ENCODE data around the gene BTBD9. TPM values are rescaled to one million over a fixed set of nuclear protein-coding genes. Genes with fewer than 3 reads are reported as not detected.

The BTBD9 gene
- total and polyA plus RNA-seq, 4 donors: 8.7 to 73.9 (median 28.3) TPM

DNA sequence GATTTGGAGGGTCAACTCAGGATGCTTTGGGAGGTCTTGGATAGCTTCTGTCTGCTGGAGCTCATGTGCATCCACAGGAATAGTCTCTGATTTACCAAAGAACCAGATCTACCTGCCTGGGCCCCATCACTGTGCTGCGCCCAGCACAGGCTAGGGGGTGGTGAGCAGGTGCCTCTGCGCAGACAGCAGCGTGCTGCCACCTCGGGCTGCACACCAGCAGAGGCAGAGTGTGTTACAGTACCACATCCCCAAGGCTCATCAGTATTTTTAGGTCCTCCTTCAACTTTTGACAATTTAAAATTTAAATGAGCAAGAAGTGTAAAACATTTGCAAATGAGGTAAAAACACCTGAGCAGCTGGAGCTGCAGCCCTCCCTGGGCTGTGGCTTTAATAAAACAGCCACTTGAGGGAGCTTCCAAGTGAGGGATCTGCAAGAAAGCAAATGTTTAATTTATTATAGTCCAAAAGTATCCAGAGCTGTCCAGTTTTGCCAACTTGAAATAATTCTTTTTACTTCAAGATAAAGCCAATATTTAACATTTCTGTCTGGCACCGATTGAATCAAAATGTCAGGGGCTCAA lies 495.3 kb downstream of the BTBD9 start:
- no peak overlapping the region for H3K27ac ChIP-seq (ENCODE audit: low read depth in 1 of 2, low read length in 1 of 2)
- DNase-seq (no peak), ATAC-seq (ENCODE audit: insufficient read depth, low FRiP score) (no peak)
- TF ChIP-seq, protein P1, sequence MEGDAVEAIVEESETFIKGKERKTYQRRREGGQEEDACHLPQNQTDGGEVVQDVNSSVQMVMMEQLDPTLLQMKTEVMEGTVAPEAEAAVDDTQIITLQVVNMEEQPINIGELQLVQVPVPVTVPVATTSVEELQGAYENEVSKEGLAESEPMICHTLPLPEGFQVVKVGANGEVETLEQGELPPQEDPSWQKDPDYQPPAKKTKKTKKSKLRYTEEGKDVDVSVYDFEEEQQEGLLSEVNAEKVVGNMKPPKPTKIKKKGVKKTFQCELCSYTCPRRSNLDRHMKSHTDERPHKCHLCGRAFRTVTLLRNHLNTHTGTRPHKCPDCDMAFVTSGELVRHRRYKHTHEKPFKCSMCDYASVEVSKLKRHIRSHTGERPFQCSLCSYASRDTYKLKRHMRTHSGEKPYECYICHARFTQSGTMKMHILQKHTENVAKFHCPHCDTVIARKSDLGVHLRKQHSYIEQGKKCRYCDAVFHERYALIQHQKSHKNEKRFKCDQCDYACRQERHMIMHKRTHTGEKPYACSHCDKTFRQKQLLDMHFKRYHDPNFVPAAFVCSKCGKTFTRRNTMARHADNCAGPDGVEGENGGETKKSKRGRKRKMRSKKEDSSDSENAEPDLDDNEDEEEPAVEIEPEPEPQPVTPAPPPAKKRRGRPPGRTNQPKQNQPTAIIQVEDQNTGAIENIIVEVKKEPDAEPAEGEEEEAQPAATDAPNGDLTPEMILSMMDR (IDR thresholded peaks at IDR 0.05; ENCODE audit: control extremely low read depth, extremely low read depth): no peak
- no peaks in the 10 kb centered on the region for H3K9me3 ChIP-seq (ENCODE audit: control insufficient read depth in 4 of 4, insufficient read depth in 3 of 4, low read length in 3 of 4)
- H3K4me1 ChIP-seq (ENCODE audit: control insufficient read depth in 5 of 5, insufficient read depth in 5 of 5, low read length in 5 of 5): peaks cover 4 to 47% (median 22%) of the 10 kb centered on the region in 5 donors
- 91 to 95% methylated on average over 5 of the region's 5 CpGs for WGBS, 2 donors
- H3K27me3 ChIP-seq (ENCODE audit: control insufficient read depth in 3 of 3, insufficient read depth in 3 of 3, low read length in 2 of 3): no peaks in the 10 kb centered on the region
- H3K4me3 ChIP-seq: no peak overlapping the region
- no peak overlapping the region for H3K9ac ChIP-seq (ENCODE audit: insufficient read depth in 1 of 2, low read length in 2 of 2)
- peaks cover 0 to 8% (median 2%) of the 10 kb centered on the region in 4 donors for H3K36me3 ChIP-seq (ENCODE audit: control insufficient read depth in 4 of 4, insufficient read depth in 4 of 4, low read length in 4 of 4)

DNA sequence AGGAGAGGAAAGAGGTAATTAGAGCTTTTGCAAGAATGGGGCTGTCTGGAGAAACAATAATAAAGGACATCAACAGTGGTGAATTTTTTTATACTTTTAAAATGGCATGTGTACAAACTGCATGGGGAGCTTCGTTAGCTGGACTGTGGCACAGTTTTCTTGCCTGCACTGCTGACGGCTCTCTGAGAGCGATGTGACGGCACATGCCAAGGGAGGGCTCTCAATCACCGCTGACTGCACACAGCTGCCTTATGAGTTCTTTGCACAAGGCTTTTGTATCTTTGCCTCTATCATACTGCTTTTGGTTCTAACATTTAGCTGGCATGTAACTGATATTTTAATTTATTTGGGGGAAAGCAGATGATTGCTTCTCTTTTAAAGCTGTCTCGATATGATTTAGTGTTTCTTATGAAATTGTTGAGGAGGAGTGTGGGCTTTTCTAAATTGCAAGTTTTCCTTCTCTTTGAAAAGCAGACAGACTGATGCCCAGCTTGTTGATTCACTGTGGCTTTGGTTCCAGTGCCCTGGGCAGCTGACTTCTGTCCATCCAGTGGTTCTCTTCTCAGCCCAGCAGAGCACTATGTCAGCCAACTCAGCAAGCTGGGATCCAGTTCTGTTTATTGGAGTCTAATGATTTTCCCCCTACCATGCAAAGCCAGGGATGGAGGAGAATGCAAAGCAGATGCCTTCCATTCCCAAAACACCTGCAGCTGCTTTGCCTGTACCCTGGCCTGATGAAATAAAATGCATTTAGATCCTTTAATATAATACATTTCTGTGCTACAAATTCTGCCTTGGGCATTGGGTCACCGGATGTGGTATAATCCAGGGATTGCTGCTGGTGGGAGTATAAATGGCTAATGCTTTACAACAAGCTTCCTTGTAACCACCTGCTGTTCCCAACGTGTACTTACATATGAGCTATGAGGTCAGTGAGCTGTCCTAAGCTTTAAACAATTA lies 496.3 kb downstream of the BTBD9 start:
- Histone ChIP-seq H3K36me3 (ENCODE audit: control insufficient read depth in 4 of 4, insufficient read depth in 4 of 4, low read length in 4 of 4) (peaks cover 0 to 8% (median 2%) of the 10 kb centered on the region in 4 donors), H3K9ac (ENCODE audit: insufficient read depth in 1 of 2, low read length in 2 of 2) (no peak overlapping the region), H3K9me3 (ENCODE audit: control insufficient read depth in 4 of 4, insufficient read depth in 3 of 4, low read length in 3 of 4) (no peaks in the 10 kb centered on the region), H3K27me3 (ENCODE audit: control insufficient read depth in 3 of 3, insufficient read depth in 3 of 3, low read length in 2 of 3) (no peaks in the 10 kb centered on the region), H3K4me3 (no peak overlapping the region), H3K4me1 (ENCODE audit: control insufficient read depth in 5 of 5, insufficient read depth in 5 of 5, low read length in 5 of 5) (peaks cover 0 to 37% (median 14%) of the 10 kb centered on the region in 5 donors), H3K27ac (ENCODE audit: low read depth in 1 of 2, low read length in 1 of 2) (no peak overlapping the region)
- TF ChIP-seq, protein P1 (IDR thresholded peaks at IDR 0.05; ENCODE audit: control extremely low read depth, extremely low read depth): no peak
- WGBS, 2 donors: 87% methylated on average over 8 of the region's 8 CpGs
- ATAC-seq (ENCODE audit: insufficient read depth, low FRiP score) (no peak), DNase-seq (peak; percentile 53 to 76 (median 66))

DNA sequence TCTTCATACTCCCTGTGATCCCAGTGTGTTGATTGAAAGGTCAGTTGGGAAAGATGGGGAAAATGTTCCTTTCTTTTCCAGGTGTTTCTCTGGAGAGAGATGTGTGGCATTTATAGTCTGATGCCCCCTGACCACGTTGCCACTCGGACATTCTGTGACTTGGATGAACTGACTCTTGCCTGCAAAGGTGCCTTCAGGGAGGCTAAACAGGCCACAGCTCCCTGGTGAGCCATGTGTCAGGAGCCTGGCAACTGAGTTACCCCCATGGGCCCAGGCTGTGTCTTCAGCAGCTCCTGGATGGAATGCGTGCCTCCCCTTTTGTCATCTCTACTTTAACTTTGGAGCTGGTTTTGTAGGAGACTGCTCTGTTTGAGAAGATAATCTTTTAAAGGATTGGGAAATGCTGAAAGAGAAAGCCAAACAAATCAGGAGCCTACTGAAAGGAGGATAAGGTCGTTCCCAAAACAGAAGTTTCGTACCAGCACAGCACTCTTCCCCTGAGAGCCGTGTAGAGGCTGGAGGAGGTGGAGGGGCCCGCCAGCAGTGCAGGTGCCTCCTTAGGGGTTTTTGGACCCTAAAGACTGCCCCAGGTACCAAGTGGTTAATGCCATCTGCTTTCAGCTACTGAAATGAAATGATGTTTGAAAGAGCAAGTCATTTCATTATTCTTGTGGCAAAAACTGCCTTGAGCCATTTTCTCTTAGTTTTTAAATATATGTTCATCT lies 497.4 kb downstream of the BTBD9 start:
- H3K4me3 ChIP-seq: no peak overlapping the region
- TF ChIP-seq, protein P1 (IDR thresholded peaks at IDR 0.05; ENCODE audit: control extremely low read depth, extremely low read depth): no peak
- 85 to 88% methylated on average over 7 of the region's 7 CpGs for WGBS, 2 donors
- H3K36me3 ChIP-seq (ENCODE audit: control insufficient read depth in 4 of 4, insufficient read depth in 4 of 4, low read length in 4 of 4): peaks cover 0 to 8% (median 2%) of the 10 kb centered on the region in 4 donors
- peaks cover 0 to 35% (median 14%) of the 10 kb centered on the region in 5 donors for H3K4me1 ChIP-seq (ENCODE audit: control insufficient read depth in 5 of 5, insufficient read depth in 5 of 5, low read length in 5 of 5)
- H3K9ac ChIP-seq (ENCODE audit: insufficient read depth in 1 of 2, low read length in 2 of 2): no peak overlapping the region
- no peaks in the 10 kb centered on the region for H3K9me3 ChIP-seq (ENCODE audit: control insufficient read depth in 4 of 4, insufficient read depth in 3 of 4, low read length in 3 of 4)
- no peak for ATAC-seq (ENCODE audit: insufficient read depth, low FRiP score)
- no peaks in the 10 kb centered on the region for H3K27me3 ChIP-seq (ENCODE audit: control insufficient read depth in 3 of 3, insufficient read depth in 3 of 3, low read length in 2 of 3)
- no peak overlapping the region for H3K27ac ChIP-seq (ENCODE audit: low read depth in 1 of 2, low read length in 1 of 2)
- no peak for DNase-seq
